Measurements from ENCODE around the gene METAP1D.
A peak's percentile ranks its signal among the peaks of the same experiment; 100 is the strongest.

METAP1D gene

DNA sequence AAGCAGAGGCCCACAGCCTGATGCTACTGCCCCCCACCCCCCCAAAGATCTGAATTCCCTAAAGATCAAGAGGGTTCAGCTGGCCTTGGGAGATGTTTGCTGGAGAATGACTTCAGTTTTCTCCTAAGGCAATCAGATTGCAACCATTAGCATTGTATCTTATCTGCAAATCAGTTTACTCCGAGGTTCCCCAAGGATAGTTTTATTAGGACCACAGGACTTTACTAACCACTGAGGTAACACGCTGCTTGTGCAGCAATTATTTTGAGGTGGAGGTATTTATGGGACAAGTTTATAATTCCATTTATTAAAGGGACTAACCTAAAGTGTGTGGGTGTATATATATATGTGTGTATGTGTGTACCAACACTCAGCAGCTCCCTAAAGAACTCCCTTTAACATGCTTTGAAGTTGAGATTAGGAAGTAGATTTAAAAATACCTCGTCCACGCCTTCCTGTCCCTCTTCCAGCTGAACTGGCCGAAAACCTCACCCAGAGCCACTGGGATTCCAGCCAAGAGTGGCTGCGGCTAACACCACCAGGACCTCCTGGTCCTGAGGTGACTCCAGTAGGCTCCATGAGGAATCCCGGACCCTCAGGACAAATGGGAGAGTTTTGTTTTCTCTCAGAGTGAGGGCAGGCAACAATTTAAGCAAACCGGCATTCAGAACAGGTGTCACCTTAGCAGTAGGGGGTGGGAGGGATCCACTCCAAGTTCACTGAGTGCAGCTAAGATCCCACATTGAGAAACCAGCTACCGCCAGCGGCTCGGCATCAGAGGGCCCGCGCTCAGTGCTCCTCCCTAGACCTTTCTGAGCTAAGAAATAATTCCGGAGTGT, 82.6 kb downstream of the METAP1D start:
- Histone ChIP-seq H3K27ac (replicated peaks) (no peak overlapping the region), H3K4me3 (replicated peaks; ENCODE audit: insufficient read depth, low read length) (no peak overlapping the region), H3K27me3 (ENCODE audit: insufficient read depth, poor library complexity, severe bottlenecking) (peaks cover 57% of the 10 kb centered on the region)
- no peak for TF ChIP-seq SPI1 (IDR thresholded peaks at IDR 0.05; ENCODE audit: borderline replicate concordance, low read depth)
- TF ChIP-seq, protein P1, sequence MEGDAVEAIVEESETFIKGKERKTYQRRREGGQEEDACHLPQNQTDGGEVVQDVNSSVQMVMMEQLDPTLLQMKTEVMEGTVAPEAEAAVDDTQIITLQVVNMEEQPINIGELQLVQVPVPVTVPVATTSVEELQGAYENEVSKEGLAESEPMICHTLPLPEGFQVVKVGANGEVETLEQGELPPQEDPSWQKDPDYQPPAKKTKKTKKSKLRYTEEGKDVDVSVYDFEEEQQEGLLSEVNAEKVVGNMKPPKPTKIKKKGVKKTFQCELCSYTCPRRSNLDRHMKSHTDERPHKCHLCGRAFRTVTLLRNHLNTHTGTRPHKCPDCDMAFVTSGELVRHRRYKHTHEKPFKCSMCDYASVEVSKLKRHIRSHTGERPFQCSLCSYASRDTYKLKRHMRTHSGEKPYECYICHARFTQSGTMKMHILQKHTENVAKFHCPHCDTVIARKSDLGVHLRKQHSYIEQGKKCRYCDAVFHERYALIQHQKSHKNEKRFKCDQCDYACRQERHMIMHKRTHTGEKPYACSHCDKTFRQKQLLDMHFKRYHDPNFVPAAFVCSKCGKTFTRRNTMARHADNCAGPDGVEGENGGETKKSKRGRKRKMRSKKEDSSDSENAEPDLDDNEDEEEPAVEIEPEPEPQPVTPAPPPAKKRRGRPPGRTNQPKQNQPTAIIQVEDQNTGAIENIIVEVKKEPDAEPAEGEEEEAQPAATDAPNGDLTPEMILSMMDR (IDR thresholded peaks at IDR 0.05; ENCODE audit: insufficient read depth, low read length): no peak
- TF ChIP-seq POLR2AphosphoS5 (IDR thresholded peaks at IDR 0.05; ENCODE audit: low read depth): no peak
- no peak for TF ChIP-seq GABPA (IDR thresholded peaks at IDR 0.05; ENCODE audit: low read depth)
- TF ChIP-seq, protein P2, sequence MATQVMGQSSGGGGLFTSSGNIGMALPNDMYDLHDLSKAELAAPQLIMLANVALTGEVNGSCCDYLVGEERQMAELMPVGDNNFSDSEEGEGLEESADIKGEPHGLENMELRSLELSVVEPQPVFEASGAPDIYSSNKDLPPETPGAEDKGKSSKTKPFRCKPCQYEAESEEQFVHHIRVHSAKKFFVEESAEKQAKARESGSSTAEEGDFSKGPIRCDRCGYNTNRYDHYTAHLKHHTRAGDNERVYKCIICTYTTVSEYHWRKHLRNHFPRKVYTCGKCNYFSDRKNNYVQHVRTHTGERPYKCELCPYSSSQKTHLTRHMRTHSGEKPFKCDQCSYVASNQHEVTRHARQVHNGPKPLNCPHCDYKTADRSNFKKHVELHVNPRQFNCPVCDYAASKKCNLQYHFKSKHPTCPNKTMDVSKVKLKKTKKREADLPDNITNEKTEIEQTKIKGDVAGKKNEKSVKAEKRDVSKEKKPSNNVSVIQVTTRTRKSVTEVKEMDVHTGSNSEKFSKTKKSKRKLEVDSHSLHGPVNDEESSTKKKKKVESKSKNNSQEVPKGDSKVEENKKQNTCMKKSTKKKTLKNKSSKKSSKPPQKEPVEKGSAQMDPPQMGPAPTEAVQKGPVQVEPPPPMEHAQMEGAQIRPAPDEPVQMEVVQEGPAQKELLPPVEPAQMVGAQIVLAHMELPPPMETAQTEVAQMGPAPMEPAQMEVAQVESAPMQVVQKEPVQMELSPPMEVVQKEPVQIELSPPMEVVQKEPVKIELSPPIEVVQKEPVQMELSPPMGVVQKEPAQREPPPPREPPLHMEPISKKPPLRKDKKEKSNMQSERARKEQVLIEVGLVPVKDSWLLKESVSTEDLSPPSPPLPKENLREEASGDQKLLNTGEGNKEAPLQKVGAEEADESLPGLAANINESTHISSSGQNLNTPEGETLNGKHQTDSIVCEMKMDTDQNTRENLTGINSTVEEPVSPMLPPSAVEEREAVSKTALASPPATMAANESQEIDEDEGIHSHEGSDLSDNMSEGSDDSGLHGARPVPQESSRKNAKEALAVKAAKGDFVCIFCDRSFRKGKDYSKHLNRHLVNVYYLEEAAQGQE (IDR thresholded peaks at IDR 0.05; ENCODE audit: insufficient replicate concordance, low read depth): no peak
- DNase-seq (ENCODE audit: low read depth in 1 of 2, low spot score in 1 of 2): no peak

DNA sequence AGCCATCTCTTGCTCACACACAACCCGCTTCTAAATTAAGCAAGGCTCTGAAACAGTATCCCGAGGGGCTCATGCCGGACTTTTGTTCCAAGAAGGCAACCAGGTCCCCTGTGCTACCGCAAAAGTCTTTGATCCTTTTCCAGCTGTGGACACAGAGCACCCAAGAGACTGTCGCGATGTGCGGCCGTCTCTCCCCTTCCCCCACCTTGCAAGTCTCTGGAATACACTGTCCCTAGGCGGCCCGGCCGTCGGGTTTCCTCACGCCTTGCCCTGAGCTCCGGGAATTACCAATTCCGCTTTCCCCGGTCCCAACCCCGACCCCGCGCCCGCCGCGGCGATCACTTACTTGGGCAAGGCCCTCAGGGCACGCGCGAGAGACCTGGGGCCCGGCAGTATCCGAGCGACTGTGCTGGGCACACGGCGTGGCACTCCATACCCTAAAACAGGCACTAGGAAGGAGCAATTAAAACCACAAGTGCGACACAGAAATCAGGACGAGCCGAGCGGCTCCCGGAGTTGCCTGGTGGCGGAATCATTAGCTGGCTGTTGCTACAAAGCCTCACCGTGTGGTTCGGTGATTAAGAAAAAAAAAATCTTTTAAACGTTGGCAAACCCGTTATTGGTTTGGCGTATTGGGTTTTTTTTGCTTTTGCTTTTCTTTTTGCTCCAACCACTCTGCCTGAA, 83.3 kb downstream of the METAP1D start:
- no peak for TF ChIP-seq SPI1 (IDR thresholded peaks at IDR 0.05; ENCODE audit: borderline replicate concordance, low read depth)
- no peak for TF ChIP-seq GABPA (IDR thresholded peaks at IDR 0.05; ENCODE audit: low read depth)
- TF ChIP-seq, protein P1 (IDR thresholded peaks at IDR 0.05; ENCODE audit: insufficient read depth, low read length): no peak
- TF ChIP-seq POLR2AphosphoS5 (IDR thresholded peaks at IDR 0.05; ENCODE audit: low read depth): no peak
- TF ChIP-seq, protein P2 (IDR thresholded peaks at IDR 0.05; ENCODE audit: insufficient replicate concordance, low read depth): no peak
- Histone ChIP-seq H3K27me3 (ENCODE audit: insufficient read depth, poor library complexity, severe bottlenecking) (peaks cover 64% of the 10 kb centered on the region), H3K4me3 (replicated peaks; ENCODE audit: insufficient read depth, low read length) (no peak overlapping the region; the same call in 1 of the 2 replicates), H3K27ac (replicated peaks) (no peak overlapping the region)
- DNase-seq (ENCODE audit: low read depth in 1 of 2, low spot score in 1 of 2): no peak

DNA sequence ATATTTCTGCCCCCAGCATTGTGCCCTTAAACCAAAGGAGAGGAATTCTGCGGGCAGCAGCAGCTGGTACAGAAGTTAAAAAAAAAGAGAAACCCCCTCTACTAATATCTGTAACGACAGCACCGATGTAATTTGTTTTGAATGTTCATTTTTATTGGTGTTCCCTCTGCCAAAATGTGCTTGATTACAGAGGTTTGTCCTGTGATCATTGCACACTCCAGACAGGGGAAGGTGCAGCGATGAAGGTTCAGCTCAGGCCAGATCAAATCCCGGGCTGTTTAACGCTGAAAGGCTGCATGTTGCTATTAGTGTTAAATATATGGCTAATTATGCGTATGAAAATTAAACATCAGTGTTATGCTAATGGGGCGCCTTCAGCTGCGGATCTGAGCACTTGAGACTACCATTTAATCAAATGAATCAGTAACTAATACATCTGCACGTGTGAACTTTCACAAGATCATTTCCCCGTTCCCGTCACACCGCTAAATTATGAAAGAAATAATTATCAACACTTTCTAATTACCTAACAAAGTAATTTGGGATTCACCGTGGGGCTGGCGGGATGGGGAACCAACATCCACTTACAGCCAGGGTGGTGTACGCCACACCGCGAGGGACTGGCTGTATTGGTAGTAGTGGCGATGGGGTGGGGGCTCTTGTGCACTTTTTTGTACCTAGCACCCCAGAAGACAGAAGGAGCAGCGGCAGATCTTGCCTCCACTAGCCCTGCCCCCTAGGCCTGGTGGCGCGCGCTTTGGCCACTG, 84.1 kb downstream of the METAP1D start:
- H3K27me3 ChIP-seq (ENCODE audit: insufficient read depth, poor library complexity, severe bottlenecking): peaks cover 72% of the 10 kb centered on the region
- peak in 1 of 2 experiments; percentile 47 for DNase-seq (ENCODE audit: low read depth in 1 of 2, low spot score in 1 of 2)
- H3K27ac ChIP-seq (replicated peaks): no peak overlapping the region
- H3K4me3 ChIP-seq (replicated peaks; ENCODE audit: insufficient read depth, low read length): peak overlapping the region; percentile 70
- TF ChIP-seq POLR2AphosphoS5 (IDR thresholded peaks at IDR 0.05; ENCODE audit: low read depth) (no peak), GABPA (IDR thresholded peaks at IDR 0.05; ENCODE audit: low read depth) (no peak), SPI1 (IDR thresholded peaks at IDR 0.05; ENCODE audit: borderline replicate concordance, low read depth) (no peak)
- TF ChIP-seq, protein P2 (IDR thresholded peaks at IDR 0.05; ENCODE audit: insufficient replicate concordance, low read depth): no peak
- TF ChIP-seq, protein P1 (IDR thresholded peaks at IDR 0.05; ENCODE audit: insufficient read depth, low read length): no peak

Data from HL-60 (cell line).